GM06990 (cell line): Measurements from ENCODE around the gene RFX1.
A peak's percentile ranks its signal among the peaks of the same experiment; 100 is the strongest.

Experiments
- DNase-seq: peaks from one replicate; pipeline ENCODE4 v3.0.0-alpha.2; 2011; ENCODE audit not compliant: insufficient read length; ENCODE audit errors: extremely low read depth
- H3K27me3 ChIP-seq: replicated peaks from 2 replicates; pipeline ENCODE4 v1.6.0; 2011; ENCODE audit warnings: low read length; ENCODE audit not compliant: control insufficient read depth, insufficient read depth
- H3K36me3 ChIP-seq: 2 replicates; pipeline ENCODE4 v1.5.1; 2011; ENCODE audit warnings: low read length; ENCODE audit not compliant: control insufficient read depth, insufficient read depth
- H3K4me3 ChIP-seq: replicated peaks from 2 replicates; pipeline ENCODE4 v1.5.1; 2011; ENCODE audit warnings: low read depth, mild to moderate bottlenecking, control low read depth, low read length
- CTCF ChIP-seq: IDR thresholded peaks from 2 replicates; pipeline ENCODE4 v1.5.1; 2011; ENCODE audit warnings: low read length, control low read depth, mild to moderate bottlenecking, inconsistent platforms; ENCODE audit not compliant: insufficient read depth, poor library complexity, severe bottlenecking

RFX1 gene

DNA sequence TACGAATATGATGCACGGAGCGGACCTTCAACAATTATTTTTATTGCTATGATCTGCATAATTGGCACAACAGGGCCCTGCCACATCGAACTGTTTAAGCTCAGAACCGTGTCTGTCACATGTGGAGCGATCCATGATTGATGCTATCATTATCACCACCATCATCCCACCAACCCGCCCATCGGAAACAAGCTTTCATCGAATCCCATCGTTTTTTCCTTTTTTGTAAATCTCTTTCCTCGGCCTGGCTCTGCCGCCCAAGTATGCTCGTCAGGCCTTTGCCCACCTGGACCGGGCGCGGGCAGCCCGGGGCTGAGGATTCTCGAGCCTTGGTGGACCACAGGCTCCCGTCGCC lies 54.3 kb downstream of the RFX1 start:
- no peak for DNase-seq
- TF ChIP-seq CTCF = no peak
- peaks cover 16% of the 10 kb centered on the region for H3K36me3 ChIP-seq

DNA sequence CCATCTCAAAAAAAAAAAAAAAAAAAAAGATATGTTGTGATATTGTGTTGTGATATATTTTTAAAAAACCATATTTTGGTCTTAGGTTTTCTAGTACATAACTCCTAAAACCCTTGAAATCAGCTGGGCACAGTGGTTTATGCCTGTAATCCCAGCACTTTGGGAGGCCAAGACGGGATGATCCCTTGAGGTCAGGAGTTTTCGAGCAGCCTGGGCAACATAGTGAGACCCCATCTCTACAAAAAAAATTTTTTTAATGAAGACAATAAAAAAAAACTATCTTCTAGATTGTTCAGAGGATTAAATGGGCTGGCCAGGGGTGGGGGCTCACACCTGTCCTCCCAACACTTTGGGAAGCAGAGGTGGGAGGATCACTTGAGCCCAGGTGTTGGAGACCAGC lies 55.1 kb downstream of the RFX1 start:
- DNase-seq = no peak
- Histone ChIP-seq H3K4me3 (no peak overlapping the region), H3K27me3 (no peaks in the 10 kb centered on the region), H3K36me3 (peaks cover 9% of the 10 kb centered on the region)
- TF ChIP-seq CTCF = no peak

More for the DNA sequence above, 54.3 kb downstream of the RFX1 start:
- Histone ChIP-seq H3K4me3 (peak overlapping the region; percentile 54), H3K27me3 (no peaks in the 10 kb centered on the region)

DNA sequence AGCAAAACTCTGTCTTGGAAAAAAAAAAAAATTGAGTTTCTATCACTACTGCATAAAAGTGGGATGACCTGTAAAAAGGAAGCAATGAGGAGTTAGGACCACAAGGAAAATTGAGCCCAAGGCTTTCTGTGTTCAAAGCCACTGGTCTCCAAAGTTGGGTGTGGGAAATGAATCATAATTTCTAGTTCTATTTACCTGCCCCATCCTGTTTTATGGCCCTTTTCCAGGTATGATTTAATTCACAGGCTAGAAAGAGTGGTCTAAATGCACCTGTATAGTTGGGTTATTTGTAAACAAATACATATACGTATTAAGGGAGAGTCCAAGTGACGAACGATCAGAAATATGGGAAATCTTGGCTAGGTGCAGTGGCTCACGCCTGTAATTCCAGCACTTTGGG lies 59.7 kb downstream of the RFX1 start:
- no peaks in the 10 kb centered on the region for H3K27me3 ChIP-seq
- no peak for DNase-seq
- no peak overlapping the region for H3K4me3 ChIP-seq
- no peaks in the 10 kb centered on the region for H3K36me3 ChIP-seq
- TF ChIP-seq CTCF = no peak

GRCh38 chr19:13942023-13942684 lies 64.0 kb downstream of the RFX1 start:
- Histone ChIP-seq H3K27me3 (no peaks in the 10 kb centered on the region), H3K36me3 (no peaks in the 10 kb centered on the region), H3K4me3 (no peak overlapping the region)
- no peak for DNase-seq
- no peak for TF ChIP-seq CTCF

DNA sequence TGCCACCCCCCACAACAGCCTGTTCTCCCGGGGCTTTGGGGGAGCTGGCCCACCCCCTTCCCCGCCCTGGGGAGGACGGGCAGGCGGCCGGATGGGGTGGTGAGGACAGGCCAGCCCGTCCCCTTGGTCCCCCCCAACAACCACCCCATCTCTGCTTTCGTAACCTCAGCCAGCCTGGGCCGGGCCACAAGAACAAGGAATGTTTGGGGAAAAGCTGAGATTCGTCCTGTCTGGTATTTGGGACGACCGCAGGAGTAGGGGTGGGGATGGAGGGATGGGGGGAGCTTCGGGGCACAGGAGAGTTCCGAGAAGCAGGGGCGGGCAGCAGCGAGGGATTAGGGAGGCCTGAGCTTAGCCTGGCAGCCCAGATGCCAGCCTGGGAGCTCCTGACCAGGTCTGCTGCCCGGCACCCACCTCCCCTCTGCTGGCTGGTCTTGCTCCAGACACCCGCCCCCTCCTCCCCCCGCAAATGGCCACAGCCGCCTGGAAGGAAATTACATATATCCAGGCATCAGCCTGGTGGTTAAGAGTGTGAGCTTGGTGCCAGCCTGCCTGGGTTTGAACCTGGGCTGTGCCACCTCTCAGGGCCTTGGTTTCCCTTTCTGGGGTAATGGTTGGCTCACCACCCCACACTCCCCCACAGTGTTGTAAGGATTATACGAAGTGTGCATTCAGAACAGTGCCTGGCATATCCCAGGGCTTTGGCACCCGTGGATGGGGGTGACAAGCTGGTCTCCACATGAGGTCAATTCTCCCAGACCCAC lies 67.6 kb downstream of the RFX1 start, which contains the start of gene PODNL1:
Gene PODNL1, minus strand, starts transcription at position 117 of the 764 bp plus-strand sequence. CDS start 236 bp downstream, outside the sequence.
- no peaks in the 10 kb centered on the region for H3K36me3 ChIP-seq
- H3K4me3 ChIP-seq = no peak within 1 kb of the TSS
- no peak for TF ChIP-seq CTCF
- no peak for DNase-seq
- H3K27me3 ChIP-seq = no peaks in the 10 kb centered on the region; the same call in 1 of the 2 replicates
